ENCODE data around the gene TNPO2.
"Not testable (repeated sequence)": the region's sequence is repeated elsewhere in the genome, so short reads cannot be mapped to it uniquely, and the experiment has no call there.

Gene TNPO2

GRCh38 chr19:12715929-12716328, 7.8 kb downstream of the TNPO2 start:
- peaks cover 94% of the 10 kb centered on the region for H3K36me3 ChIP-seq
- TF ChIP-seq CTCF (IDR thresholded peaks at IDR 0.05; ENCODE audit: low read depth, low read length), result no peak
- H3K4me3 ChIP-seq (ENCODE audit: low read depth, low read length), result no peak overlapping the region
- DNase-seq, result no peak
- no peaks in the 10 kb centered on the region for H3K27me3 ChIP-seq (ENCODE audit: insufficient read depth, low read depth, severe bottlenecking)
- no peak overlapping the region for H3K27ac ChIP-seq
- H3K9me3 ChIP-seq (ENCODE audit: severe bottlenecking), result no peaks in the 10 kb centered on the region

GRCh38 chr19:12715102-12715501, 8.6 kb downstream of the TNPO2 start:
- peaks cover 95% of the 10 kb centered on the region for H3K36me3 ChIP-seq
- TF ChIP-seq CTCF (IDR thresholded peaks at IDR 0.05; ENCODE audit: low read depth, low read length), result no peak
- no peak for DNase-seq
- no peak overlapping the region for H3K27ac ChIP-seq
- no peak overlapping the region for H3K4me3 ChIP-seq (ENCODE audit: low read depth, low read length)
- no peaks in the 10 kb centered on the region for H3K9me3 ChIP-seq (ENCODE audit: severe bottlenecking)
- no peaks in the 10 kb centered on the region for H3K27me3 ChIP-seq (ENCODE audit: insufficient read depth, low read depth, severe bottlenecking)

DNA sequence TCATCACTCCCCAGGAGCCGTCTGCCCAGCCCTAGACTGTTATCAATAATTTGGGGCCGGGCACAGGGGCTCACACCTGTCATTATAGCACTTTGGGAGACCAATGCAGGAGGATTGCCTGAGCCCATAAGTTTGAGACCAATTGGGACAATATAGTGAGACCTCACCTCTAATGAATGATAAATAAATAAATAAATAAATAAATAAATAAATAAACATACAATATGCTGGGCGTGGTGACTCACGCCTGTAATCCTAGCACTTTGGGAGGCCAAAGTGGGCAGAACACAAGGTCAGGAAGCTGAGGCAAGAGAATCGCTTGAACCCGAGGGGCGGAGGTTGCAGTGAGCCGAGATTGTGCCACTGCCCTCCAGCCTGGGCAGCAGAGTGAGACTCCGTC, 10.4 kb downstream of the TNPO2 start:
- DNase-seq; H3K27ac ChIP-seq; H3K4me3 ChIP-seq (ENCODE audit: low read depth, low read length); H3K27me3 ChIP-seq (ENCODE audit: insufficient read depth, low read depth, severe bottlenecking); H3K9me3 ChIP-seq (ENCODE audit: severe bottlenecking): not testable (repeated sequence)
- H3K36me3 ChIP-seq, result peaks cover 94% of the 10 kb centered on the region

DNA sequence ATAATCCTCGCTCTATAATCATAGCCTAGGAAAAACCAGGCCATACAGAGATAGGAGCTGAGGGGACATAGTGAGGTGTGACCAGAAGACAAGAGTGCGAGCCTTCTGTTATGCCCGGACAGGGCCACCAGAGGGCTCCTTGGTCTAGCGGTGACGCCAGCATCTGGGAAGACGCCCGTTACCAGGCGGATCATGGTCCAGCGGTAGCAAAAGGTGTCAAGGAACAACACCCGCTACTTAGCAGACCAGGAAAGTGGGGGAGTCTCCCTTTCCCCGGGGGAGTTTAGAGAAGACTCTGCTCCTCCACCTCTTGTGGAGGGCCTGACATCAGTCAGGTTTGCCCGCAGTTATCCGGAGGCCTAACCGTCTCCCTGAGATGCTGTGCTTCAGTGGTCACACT, 11.7 kb downstream of the TNPO2 start:
- H3K36me3 ChIP-seq, result peaks cover 85% of the 10 kb centered on the region
- H3K27me3 ChIP-seq (ENCODE audit: insufficient read depth, low read depth, severe bottlenecking); H3K27ac ChIP-seq; H3K9me3 ChIP-seq (ENCODE audit: severe bottlenecking); H3K4me3 ChIP-seq (ENCODE audit: low read depth, low read length): not testable (repeated sequence)
- DNase-seq, result peak; percentile 60

DNA sequence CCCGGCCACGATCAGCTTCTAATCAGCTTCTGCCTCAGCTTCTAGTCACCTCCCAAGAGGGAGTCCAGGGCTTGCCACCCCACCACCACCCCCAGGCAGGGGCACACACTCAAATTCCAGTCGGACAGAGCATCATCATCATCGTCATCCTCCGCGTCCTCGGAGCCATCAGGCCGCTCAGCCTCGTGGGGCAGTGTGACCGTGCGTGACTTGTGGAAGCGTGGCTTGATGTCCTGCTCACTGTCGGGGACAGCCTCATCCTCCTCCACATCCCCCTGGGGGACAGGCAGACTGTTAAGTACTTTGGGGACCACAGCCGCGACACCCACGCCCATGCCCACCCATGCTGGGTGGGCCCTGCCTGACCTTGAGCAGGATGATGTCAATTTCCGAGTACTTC, 12.5 kb downstream of the TNPO2 start:
- Histone ChIP-seq H3K27ac (no peak overlapping the region), H3K9me3 (ENCODE audit: severe bottlenecking) (no peaks in the 10 kb centered on the region), H3K4me3 (ENCODE audit: low read depth, low read length) (no peak overlapping the region), H3K27me3 (ENCODE audit: insufficient read depth, low read depth, severe bottlenecking) (no peaks in the 10 kb centered on the region), H3K36me3 (peaks cover 85% of the 10 kb centered on the region)
- TF ChIP-seq CTCF (IDR thresholded peaks at IDR 0.05; ENCODE audit: low read depth, low read length), result no peak
- no peak for DNase-seq

- TF ChIP-seq CTCF (IDR thresholded peaks at IDR 0.05; ENCODE audit: low read depth, low read length), result no peak
- Histone ChIP-seq H3K4me3 (ENCODE audit: low read depth, low read length) (no peak overlapping the region), H3K9me3 (ENCODE audit: severe bottlenecking) (no peaks in the 10 kb centered on the region), H3K27me3 (ENCODE audit: insufficient read depth, low read depth, severe bottlenecking) (no peaks in the 10 kb centered on the region), H3K36me3 (peaks cover 86% of the 10 kb centered on the region), H3K27ac (no peak overlapping the region)
- DNase-seq, result no peak
Observed at GRCh38 chr19:12708641-12709040, 15.1 kb downstream of the TNPO2 start.

DNA sequence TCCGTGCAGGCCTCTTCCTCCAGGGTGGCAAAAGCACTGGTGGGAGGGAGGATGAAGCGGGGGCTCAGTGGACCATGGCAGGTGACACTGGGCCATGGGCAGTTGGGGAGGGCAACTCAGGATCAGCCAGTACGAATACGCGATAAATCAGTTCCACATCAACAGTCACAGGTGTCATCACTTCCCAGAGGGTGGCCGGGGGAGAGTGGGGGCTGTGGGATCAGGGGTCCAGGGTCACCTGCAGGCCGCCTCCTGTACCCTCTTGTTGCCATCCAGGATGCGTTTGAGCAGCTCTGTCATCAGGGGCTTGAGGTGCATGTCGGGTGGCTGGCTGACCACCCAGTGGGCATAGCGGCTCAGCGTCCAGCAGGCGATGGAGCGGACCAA, 17.4 kb downstream of the TNPO2 start:
- Histone ChIP-seq H3K27me3 (ENCODE audit: insufficient read depth, low read depth, severe bottlenecking) (no peaks in the 10 kb centered on the region), H3K36me3 (peaks cover 88% of the 10 kb centered on the region), H3K9me3 (ENCODE audit: severe bottlenecking) (no peaks in the 10 kb centered on the region), H3K27ac (no peak overlapping the region), H3K4me3 (ENCODE audit: low read depth, low read length) (no peak overlapping the region)
- DNase-seq, result no peak
- TF ChIP-seq CTCF (IDR thresholded peaks at IDR 0.05; ENCODE audit: low read depth, low read length), result no peak
